Psoas muscle (tissue), 8 donors: ENCODE results near the gene CLIC4. TPM values are rescaled to one million over a fixed set of nuclear protein-coding genes. Genes with fewer than 3 reads are reported as not detected.

Experiments
- ATAC-seq, 4 donors: fragments of 200-7000 bp; cut with Tn5 transposase; one replicate each; pipeline ENCODE4 v1.9.1; 2020; ENCODE audit warnings: moderate library complexity in 3 of 4, mild to moderate bottlenecking in 2 of 4
- DNase-seq, 2 donors: peaks; one replicate each; pipeline ENCODE4 v3.0.0-alpha.2; 2020
- H3K27ac ChIP-seq: fragments of 200-600 bp; one replicate; pipeline ENCODE4 v1.8.0; 2022
- H3K27me3 ChIP-seq, 3 donors: fragments of 200-600 bp in 1 of 3; one replicate each; pipeline versions ENCODE4 v1.6.1 to v1.8.0; 2013 to 2022; ENCODE audit warnings: low read length in 2 of 3, mild to moderate bottlenecking in 2 of 3, moderate library complexity in 1 of 3; ENCODE audit not compliant: insufficient read depth in 3 of 3
- H3K36me3 ChIP-seq, 2 donors: fragments of 200-600 bp in 1 of 2; one replicate each; pipeline versions ENCODE4 v1.6.1 to v1.8.0; 2013 to 2022; ENCODE audit warnings: low read depth in 1 of 2, mild to moderate bottlenecking in 1 of 2, moderate library complexity in 1 of 2; ENCODE audit not compliant: insufficient read depth in 1 of 2
- H3K4me1 ChIP-seq: fragments of 200-600 bp; one replicate; pipeline ENCODE4 v1.8.0; 2022
- H3K4me3 ChIP-seq: fragments of 200-600 bp; one replicate; pipeline ENCODE4 v1.8.0; 2022; ENCODE audit warnings: mild to moderate bottlenecking
- H3K9me3 ChIP-seq: fragments of 200-600 bp; one replicate; pipeline ENCODE4 v1.8.0; 2022
- CTCF ChIP-seq: fragments of 200-600 bp; IDR thresholded peaks from one replicate; pipeline ENCODE4 v1.8.0; 2022; ENCODE audit warnings: antibody characterized with exemption
- WGBS, 3 donors: extraction: QIAGEN DNeasy Blood & Tissue Kit; methylation state at CpG; one replicate each; pipeline versions ENCODE4 v1.1.6 to v1.1.7; 2013; 5-methylcytosine and 5-hydroxymethylcytosine counted together
- intact Hi-C, 2 donors: fragments of 100-400 bp; cut with DNase I; formaldehyde crosslinking; loops; one replicate each; pipeline versions ENCODE4 v1.11.0 to v1.14.2; 2022
- polyA plus RNA-seq, 3 donors: library from polyadenylated mRNA; stranded (reverse); fragments of 200-250 nt; gene quantifications; one replicate each; pipeline ENCODE4 v1.2.3, GENCODE V29; 2013
- total RNA-seq, 4 donors: library from RNA; stranded (reverse); fragmentation: NEBNext Ultra II Directional in 2 of 4; extraction: Animal tissue kit (Norgen Biotek cat#: 25700) in 2 of 4; gene quantifications; one replicate each; pipeline versions ENCODE4 v1.2.1 to v1.2.4, GENCODE V29; 2021 to 2023
- donor health status: healthy with polysubstance abuse.
- donor health status: DM: no; HTN: no; CAD: no; lungs with moderate emphysema.
- donor health status: Bipolar disorder and iron deficiency.
- donor health status: healthy.
- donor health status: DM: yes; HTN: yes; CAD: no.
- donor health status: DM: no; HTN: no; CAD: no.
- donor health status: DM: no; HTN: no; CAD: no.
- donor health status: DM: yes; HTN: yes; CAD: no.

CLIC4 gene
- total and polyA plus RNA-seq, 7 donors, result 22.1 to 67.3 (median 44.8) TPM

- DNase-seq (no peak), ATAC-seq (no peak)
- Histone ChIP-seq H3K27me3 (peaks cover 0 to 14% (median 0%) of the 10 kb centered on the region in 3 donors), H3K27ac (no peak overlapping the region), H3K9me3 (no peaks in the 10 kb centered on the region), H3K4me3 (no peak overlapping the region), H3K36me3 (no peaks in the 10 kb centered on the region), H3K4me1 (no peaks in the 10 kb centered on the region)
- no peak for TF ChIP-seq CTCF
- intact Hi-C loops, result no loop called here
- 85 to 86% (median 85%) methylated on average over 6 of the region's 6 CpGs for WGBS, 3 donors
These were observed 132.8 kb downstream of the CLIC4 start for GRCh38 chr1:24878045-24878444.

GRCh38 chr1:24878775-24879742 lies 133.8 kb downstream of the CLIC4 start:
- Histone ChIP-seq H3K36me3 (no peaks in the 10 kb centered on the region), H3K4me1 (no peaks in the 10 kb centered on the region), H3K4me3 (no peak overlapping the region), H3K27ac (no peak overlapping the region), H3K9me3 (peaks cover 8% of the 10 kb centered on the region), H3K27me3 (peaks cover 0 to 8% (median 0%) of the 10 kb centered on the region in 3 donors)
- ATAC-seq (no peak), DNase-seq (no peak)
- no peak for TF ChIP-seq CTCF
- intact Hi-C loops, result no loop called here
- WGBS, 3 donors, result 69 to 73% (median 71%) methylated on average over 7 of the region's 7 CpGs

GRCh38 chr1:24881034-24881433 lies 135.8 kb downstream of the CLIC4 start:
- H3K27ac ChIP-seq, result no peak overlapping the region
- H3K4me1 ChIP-seq, result no peaks in the 10 kb centered on the region
- no peaks in the 10 kb centered on the region for H3K36me3 ChIP-seq
- intact Hi-C loops, result no loop called here
- no peak for DNase-seq
- H3K27me3 ChIP-seq, result peaks cover 0 to 8% (median 0%) of the 10 kb centered on the region in 3 donors
- ATAC-seq, result no peak
- no peak overlapping the region for H3K4me3 ChIP-seq
- no peak for TF ChIP-seq CTCF
- WGBS, 3 donors, result 20 to 35% (median 29%) methylated on average over 1 of the region's 1 CpG
- H3K9me3 ChIP-seq, result peaks cover 8% of the 10 kb centered on the region

GRCh38 chr1:24884751-24885150 lies 139.5 kb downstream of the CLIC4 start:
- no peaks in the 10 kb centered on the region for H3K4me1 ChIP-seq
- peaks cover 0 to 4% (median 2%) of the 10 kb centered on the region in 3 donors for H3K27me3 ChIP-seq

More at GRCh38 chr1:24884751-24885150, 139.5 kb downstream of the CLIC4 start:
- Histone ChIP-seq H3K27ac (no peak overlapping the region), H3K4me3 (no peak overlapping the region), H3K36me3 (no peaks in the 10 kb centered on the region), H3K9me3 (peaks cover 8% of the 10 kb centered on the region)
- no peak for TF ChIP-seq CTCF
- DNase-seq (no peak), ATAC-seq (no peak)
- intact Hi-C loops, result no loop called here
